MM.1S (cell line): Measurements from ENCODE around the gene ALDOB.

ENCODE experiments used
- EZH2 ChIP-seq: fragments of 300-600 bp; sonication (generic); optimal IDR thresholded peaks from 2 replicates; pipeline ENCODE3; 2017; ENCODE audit warnings: low read depth, mild to moderate bottlenecking, antibody characterized with exemption, low read length, mixed read lengths
- EZH2phosphoT487 ChIP-seq: fragments of 300-600 bp; sonication (generic); IDR thresholded peaks from 2 replicates; pipeline ENCODE4 v1.6.1; 2018; ENCODE audit warnings: antibody characterized with exemption, low read length
- TF ChIP-seq, protein P1 (sequence below): fragments of 300-600 bp; sonication (generic); IDR thresholded peaks from 2 replicates; pipeline ENCODE4 v1.5.1; 2016; ENCODE audit warnings: antibody characterized with exemption, low read length, mixed read lengths

- TF ChIP-seq, protein P1, sequence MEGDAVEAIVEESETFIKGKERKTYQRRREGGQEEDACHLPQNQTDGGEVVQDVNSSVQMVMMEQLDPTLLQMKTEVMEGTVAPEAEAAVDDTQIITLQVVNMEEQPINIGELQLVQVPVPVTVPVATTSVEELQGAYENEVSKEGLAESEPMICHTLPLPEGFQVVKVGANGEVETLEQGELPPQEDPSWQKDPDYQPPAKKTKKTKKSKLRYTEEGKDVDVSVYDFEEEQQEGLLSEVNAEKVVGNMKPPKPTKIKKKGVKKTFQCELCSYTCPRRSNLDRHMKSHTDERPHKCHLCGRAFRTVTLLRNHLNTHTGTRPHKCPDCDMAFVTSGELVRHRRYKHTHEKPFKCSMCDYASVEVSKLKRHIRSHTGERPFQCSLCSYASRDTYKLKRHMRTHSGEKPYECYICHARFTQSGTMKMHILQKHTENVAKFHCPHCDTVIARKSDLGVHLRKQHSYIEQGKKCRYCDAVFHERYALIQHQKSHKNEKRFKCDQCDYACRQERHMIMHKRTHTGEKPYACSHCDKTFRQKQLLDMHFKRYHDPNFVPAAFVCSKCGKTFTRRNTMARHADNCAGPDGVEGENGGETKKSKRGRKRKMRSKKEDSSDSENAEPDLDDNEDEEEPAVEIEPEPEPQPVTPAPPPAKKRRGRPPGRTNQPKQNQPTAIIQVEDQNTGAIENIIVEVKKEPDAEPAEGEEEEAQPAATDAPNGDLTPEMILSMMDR = no peak
- TF ChIP-seq EZH2phosphoT487 = no peak
- no peak for TF ChIP-seq EZH2
These were observed 37.9 kb downstream of the ALDOB start for GRCh38 chr9:101397746-101398067.
